Subcutaneous adipose tissue (tissue), 4 donors: Measurements from ENCODE around the gene NHLRC4. TPM values are rescaled to one million over a fixed set of nuclear protein-coding genes. Genes with fewer than 3 reads are reported as not detected.

Experiments
- total RNA-seq, 4 donors: library from RNA; depleted of rRNA; stranded (reverse); fragments of >200 nt; gene quantifications; one replicate each; pipeline ENCODE4 v1.1.0, GENCODE V29; 2016
- TF ChIP-seq, protein P1 (sequence below): fragments of 450-650 bp; IDR thresholded peaks from one replicate; pipeline ENCODE4 v1.5.1; 2016; ENCODE audit warnings: low read depth, mild to moderate bottlenecking, control low read depth, antibody characterized with exemption, moderate library complexity

The NHLRC4 gene
- total RNA-seq, 4 donors from 2014 or later, result 0.85 to 3.8 (median 2.0) TPM; not detected in 1

DNA sequence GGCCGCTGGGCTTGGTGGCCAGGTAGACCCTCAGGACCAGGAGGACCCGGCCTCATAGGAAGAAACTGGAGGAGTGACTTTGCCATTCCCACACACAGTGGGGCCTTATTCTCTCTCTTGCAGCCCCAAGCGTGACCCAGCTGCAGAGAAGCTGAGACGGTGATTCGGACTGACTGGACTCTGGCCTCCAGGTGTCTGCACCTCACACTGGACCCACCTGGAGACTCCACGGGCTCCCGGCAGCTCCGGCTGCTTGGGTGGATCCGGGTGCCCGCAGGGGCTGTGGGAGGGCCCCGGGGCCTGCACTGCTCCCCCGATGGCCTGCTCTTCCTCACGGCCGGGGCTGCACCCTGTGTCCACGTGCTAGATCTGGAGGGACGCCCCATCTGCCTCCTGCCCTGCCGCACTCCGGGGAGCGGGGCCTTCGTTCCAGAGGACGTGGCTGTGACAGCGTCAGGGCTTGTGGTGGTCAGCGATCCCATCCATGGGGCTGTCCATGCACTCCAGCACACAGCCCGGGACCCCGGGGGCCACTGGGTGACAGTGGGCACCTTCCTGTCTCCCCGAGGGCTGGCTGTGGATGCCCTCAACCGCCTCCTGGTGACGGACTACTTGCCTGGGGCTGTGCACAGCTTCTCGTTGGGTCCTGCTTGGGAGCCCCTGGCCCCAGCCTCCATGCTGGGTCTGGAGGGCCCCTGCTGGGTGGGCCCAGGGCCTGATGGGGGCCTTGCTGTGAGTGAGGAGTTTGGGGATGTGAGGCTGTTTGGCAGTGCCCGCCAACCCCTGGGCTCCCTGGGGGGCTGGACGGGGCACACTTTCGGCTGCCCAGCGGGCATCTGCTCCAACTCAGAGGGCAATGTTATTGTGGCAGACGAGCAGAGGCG is 810 bp downstream of the NHLRC4 start:
- TF ChIP-seq, protein P1, sequence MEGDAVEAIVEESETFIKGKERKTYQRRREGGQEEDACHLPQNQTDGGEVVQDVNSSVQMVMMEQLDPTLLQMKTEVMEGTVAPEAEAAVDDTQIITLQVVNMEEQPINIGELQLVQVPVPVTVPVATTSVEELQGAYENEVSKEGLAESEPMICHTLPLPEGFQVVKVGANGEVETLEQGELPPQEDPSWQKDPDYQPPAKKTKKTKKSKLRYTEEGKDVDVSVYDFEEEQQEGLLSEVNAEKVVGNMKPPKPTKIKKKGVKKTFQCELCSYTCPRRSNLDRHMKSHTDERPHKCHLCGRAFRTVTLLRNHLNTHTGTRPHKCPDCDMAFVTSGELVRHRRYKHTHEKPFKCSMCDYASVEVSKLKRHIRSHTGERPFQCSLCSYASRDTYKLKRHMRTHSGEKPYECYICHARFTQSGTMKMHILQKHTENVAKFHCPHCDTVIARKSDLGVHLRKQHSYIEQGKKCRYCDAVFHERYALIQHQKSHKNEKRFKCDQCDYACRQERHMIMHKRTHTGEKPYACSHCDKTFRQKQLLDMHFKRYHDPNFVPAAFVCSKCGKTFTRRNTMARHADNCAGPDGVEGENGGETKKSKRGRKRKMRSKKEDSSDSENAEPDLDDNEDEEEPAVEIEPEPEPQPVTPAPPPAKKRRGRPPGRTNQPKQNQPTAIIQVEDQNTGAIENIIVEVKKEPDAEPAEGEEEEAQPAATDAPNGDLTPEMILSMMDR, result no peak

DNA sequence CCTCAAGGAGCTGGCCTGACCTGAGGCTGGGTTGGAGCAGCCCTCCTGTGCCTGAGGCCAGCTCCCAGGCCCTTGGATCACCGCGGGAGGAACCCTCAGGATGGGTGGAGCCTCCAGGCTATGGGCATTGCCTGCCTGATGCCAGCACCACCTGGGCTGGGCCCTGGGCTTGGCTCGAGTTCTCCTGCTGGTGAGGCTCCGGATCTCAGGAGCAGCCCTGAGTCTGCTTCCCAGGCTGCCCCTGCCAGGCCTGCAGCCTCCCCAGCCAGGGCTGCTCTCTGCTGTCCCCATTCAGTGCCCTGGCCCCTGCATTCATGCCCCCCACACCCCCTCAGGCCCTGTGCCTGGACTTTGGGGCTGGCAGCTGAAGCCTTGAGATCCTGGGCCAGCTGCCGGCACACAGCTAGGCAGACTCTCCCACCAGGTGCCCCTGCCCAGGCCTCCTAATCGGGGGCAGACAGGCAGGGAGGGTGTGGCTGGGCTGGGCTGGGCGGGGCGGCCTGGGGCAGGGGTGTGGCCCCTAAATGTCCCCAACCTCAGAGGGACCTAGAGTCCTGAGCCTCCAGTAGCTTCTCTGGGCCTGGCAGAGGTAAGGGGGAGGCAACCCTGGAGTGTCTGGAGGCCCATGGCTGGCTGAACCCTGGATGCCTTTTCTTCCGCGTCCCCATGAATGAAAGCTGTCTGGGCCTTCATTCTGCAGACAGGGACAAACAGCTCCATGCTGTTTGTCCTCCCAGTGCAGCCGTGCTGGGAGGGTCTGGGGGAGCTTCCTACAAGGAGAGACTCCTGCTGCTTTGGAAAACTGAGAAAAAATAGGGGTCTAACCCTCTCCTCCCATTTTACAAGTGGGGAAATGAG is 1.8 kb downstream of the NHLRC4 start:
- TF ChIP-seq, protein P1, result no peak

DNA sequence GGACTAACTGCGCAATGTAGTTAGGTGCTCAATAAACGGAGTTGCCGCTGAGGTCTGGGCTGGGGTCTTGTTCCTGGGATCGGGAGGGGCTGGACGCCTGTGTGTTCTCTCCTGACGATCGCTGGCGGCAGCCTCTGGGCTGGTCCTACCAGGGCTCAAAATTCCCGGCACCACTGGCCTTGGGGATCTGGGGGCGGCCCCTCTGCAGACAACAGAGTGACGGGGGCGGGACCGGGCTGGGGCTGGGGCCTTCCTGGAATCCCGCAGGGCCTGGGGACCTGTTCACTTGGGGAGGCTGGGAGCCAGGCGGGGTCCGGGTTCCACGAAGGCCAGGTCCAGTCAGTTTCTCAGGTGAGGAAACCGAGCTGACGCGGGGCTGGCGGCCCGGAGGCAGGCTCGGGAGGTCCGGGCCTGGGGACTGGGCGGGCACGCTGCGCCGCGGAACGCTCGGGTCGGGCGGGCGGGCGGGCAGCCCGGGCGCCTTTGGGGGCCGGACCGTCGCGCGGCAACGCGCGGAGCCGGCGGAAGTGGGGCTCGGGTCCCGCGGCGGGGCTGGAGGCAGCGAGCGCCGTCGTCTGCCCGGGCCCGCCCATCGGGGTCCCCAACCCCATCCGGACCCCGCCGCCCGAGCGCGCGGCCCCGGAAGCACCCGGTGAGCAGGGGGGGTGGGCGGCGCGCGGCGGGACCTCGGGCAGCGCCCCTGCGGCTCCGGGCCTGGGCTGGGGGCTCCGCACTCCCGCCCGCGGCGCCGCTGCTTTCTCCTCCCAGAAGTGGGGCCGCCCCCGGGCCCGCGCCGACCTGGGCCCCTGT is 2.8 kb downstream of the NHLRC4 start, which contains the start of gene PIGQ:
Gene PIGQ (plus strand): TSS at position 524 of the 810 bp plus-strand sequence. CDS start 4,107 bp downstream, outside the sequence.
- TF ChIP-seq, protein P1, result no peak

DNA sequence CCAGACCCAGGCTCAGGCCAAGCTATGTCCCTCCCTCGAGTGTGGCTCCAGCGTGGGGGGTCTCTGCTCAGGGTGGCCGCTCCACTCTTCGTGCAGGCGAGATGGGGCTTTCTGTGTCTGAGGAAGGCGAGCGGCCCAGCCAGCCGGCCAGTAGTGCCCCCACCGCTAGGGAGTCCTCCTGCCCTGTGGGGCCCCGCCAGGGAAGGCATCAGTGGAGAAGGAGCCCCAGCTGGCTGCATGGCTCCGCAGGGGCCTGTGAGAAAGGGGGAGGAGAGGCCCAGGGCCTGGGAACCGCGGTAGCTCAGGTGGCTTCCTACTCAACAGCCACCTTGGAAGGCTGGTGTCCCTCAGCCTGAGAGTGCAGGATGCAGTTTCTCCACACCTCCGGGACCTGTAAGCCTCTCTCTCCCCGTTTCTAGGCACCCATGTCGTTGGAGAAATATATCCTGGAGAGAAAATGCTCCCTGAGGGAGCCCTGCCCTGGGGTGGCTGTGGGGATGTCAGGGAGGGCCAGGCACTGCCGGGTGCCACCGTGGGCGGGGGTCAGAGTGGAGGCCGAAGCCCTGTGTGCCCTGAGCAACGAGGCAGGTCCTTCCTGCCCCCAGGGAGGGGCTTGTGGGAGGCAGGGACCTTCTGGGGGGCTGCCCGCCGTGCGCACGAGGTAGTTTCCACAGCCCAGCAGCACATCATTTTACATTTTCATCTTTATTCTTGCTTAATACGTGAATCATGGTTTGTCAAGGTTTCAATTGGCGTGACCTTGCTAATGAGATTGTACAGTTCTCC is 6.3 kb downstream of the NHLRC4 start:
- TF ChIP-seq, protein P1, result no peak

DNA sequence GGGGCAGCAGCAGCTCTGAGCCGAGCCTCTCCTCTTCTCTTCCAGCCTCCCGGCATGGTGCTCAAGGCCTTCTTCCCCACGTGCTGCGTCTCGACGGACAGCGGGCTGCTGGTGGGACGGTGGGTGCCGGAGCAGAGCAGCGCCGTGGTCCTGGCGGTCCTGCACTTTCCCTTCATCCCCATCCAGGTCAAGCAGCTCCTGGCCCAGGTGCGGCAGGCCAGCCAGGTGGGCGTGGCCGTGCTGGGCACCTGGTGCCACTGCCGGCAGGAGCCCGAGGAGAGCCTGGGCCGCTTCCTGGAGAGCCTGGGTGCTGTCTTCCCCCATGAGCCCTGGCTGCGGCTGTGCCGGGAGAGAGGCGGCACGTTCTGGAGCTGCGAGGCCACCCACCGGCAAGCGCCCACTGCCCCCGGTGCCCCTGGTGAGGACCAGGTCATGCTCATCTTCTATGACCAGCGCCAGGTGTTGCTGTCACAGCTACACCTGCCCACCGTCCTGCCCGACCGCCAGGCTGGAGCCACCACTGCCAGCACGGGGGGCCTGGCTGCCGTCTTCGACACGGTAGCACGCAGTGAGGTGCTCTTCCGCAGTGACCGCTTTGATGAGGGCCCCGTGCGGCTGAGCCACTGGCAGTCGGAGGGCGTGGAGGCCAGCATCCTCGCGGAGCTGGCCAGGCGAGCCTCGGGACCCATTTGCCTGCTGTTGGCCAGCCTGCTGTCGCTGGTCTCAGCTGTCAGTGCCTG is 7.4 kb downstream of the NHLRC4 start:
- TF ChIP-seq, protein P1, result no peak
